NCI-H226 (cell line): ENCODE measurements around the gene PHRF1.

ENCODE experiments used
- DNase-seq: peaks from one replicate; pipeline ENCODE4 v3.0.0-alpha.2; 2015

Gene PHRF1

DNA sequence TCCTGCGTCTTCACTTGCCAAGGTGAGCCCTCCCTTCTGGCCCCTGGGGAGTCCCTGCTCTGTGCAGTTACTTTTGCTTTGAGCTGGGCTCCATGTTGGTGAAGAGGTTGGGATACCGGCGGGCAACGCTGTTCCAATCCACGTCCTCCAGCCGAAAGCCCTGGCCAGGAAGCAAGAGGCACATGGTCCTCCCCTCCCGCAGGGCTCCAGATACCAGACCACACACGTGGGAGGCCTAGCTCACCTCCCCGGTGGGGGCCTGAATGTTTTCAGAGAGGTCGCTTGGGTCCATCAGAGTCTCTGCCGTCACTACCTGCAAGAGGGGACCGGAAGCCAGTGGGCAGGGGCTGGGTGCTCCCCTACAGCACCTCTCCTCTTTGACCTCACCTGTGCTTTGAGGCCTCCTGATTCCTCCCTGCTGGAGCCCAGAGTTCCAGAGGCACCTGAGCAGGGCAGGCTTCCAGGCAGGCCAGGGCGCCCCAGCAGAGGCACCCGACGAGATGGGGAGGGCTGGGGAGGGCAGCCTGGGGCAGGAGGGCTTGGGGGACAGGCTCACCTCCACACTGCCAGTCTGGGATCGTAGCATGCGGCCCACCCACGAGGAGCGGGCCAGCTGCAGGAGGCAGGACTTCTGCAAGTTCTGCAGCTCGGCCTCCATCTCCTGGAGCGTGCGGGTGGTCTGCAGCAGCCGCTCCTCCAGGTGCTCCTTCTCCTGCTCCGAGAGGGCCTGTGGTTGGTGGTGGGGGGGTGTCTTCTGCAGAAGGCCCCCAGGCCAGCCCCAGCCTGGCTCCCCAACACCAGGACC lies 18.7 kb upstream of the PHRF1 start:
- DNase-seq: no peak

DNA sequence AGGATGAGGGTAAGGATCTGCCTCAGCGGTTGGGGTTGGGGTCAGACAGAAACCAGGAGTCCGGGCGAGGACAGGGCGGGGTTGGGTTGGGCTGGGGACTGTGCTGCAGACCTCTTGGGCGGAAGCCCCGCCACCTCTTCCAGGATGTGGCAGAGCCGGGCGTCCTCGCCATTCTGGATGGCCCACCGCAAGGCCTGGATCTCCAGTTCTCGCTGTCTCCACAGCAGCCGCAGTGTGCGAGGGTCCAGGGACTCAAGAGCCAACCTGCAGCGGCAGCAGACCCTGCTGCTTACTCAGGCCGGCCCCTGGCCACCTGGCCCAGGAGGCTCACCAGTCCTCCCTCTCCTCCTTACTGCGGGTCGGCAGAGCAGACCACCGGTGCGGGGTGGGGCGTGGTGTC lies 17.8 kb upstream of the PHRF1 start:
- DNase-seq: no peak

DNA sequence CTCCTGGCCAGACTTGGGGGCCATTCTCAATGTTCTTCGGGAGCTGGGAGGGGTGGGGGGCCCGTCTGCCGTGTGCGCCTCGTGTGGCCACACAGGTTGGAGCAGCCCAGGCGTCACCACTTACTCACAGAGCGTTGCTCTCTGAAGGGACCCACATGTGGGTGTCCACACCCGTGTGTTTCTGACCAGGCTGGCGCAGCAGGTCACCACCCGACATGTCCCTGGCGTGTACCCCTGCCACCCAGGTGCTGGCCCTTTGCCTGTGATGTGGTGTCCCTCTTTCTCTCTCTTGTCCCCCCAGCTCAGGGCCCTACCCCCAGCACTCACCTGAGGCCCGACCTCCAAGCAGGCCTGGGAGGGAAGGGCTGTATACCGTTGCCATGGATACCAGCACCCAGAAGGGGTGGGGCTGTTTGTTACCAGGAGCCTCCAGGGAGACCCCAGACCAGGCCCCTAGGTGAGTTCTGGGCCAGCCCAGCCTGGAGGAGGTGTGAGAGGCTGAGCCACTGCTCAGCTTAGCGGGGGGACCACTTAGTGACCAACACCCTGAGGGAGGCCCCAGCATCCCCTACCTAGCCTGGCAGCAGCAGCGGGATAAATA lies 17.1 kb upstream of the PHRF1 start:
- DNase-seq: no peak

DNA sequence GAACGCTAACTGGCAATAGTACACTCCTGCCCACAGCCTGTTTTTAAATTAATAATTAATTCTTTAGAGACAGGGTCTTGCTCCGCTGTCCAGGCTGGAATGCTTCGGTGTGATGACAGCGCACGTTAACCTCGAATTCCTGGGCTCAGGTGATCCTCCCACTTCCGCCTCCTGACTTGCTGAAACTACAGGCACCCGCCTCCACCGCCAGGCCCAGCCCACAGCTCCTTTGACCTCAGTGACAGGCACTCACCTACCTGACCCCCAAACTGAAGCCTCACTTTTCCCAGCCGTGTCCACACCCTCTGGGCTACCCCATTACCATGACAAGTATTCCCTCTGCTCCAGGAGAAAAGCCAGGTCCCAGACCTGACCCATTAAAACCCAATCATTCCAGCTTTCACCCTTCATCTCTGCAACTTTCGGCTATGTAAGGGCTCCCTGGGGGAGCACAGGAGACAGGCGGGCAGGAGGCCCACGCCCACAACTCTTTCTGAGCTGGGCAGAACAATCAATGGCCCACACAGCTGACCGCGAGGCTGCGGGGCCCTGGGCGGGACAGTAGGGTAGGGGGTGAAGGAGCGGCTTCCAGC lies 16.5 kb upstream of the PHRF1 start:
- peak; percentile 9 for DNase-seq

DNA sequence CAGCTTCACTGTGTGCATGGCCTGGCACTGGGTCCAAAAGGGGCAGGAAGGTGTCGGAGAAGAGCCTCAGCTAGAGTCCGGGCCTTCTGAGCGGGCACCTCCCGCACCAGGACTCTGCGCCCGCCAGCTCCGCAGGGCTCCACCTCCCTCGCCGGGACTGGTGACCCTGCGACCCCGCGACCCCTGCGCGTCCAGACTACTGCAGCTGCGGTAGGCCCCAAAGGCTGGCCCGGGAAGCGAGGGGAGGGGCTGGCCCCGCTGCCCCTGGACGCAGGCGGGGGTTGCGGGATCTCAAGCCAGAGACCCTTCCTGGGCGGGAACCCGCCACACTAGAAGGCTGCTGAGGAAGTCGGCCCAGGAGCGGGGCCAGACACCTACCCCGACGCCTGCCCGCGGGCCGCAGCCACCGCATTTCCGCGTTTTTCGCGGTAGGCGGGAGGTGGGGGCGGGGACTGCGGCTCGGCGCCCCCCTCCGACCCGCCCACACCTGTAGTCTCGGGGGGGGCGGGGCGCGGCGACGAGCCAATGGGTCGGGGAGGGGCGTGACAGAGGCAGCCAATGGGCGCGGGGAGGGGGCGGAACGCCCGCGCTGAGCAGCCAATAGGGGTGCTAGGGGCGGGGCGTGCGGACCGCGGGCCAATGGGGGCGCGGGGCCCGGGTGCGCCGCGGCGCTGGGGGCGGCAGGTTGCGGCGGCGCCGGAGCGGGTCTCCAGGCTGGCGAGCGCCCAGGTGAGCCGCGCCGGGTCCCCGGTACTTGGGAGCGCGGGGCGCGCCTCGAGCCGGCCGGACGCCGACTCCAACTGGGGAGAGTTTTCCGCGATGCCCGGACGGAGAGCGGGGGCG lies 15.7 kb upstream of the PHRF1 start, which contains the start of the genes LMNTD2 and RASSF7:
Gene LMNTD2, minus strand, starts transcription at position 434 of the 843 bp plus-strand sequence. Its CDS starts 22 bp downstream, at position 412.
Gene RASSF7, plus strand, starts transcription at position 666 of the 843 bp plus-strand sequence. CDS start 799 bp downstream, outside the sequence.
- DNase-seq: peak; percentile 80

DNA sequence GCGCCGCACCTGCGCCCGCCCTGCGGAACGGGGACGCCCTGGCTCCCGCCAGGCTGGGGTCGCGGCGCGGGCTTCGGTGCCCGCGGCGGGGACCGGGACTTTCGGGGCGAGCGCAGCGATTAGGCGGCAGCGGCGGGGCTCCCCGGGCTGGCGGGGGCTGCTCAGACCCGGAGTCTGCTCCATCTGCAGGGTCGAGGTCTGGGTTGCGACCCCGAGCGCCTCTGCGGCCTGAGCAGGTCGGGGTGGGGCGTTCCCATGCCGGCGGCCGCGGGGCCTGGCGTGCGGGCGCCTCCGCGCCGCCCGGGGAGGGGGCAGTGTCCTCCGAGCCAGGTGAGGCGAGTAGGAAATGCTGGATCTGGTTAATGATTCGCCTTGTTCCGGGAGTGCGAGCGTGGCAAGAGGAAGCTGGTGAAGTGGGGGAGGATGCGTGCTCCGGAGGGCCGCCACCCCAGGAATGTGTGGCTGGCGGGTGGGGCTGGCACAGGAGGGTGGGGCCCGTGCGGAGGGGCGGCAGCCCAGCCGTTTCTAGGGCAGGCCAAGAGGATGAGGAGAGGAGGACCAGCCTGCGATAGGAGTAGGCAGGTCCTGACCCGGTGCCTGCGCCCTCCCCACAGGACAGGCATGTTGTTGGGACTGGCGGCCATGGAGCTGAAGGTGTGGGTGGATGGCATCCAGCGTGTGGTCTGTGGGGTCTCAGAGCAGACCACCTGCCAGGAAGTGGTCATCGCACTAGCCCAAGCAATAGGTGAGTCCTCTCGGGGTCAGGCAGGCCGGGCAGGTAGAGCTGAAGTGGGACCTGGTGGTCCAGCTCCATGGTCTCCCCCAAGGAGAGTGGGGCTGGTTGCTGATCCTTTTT lies 14.9 kb upstream of the PHRF1 start:
- peak; percentile 92 for DNase-seq

DNA sequence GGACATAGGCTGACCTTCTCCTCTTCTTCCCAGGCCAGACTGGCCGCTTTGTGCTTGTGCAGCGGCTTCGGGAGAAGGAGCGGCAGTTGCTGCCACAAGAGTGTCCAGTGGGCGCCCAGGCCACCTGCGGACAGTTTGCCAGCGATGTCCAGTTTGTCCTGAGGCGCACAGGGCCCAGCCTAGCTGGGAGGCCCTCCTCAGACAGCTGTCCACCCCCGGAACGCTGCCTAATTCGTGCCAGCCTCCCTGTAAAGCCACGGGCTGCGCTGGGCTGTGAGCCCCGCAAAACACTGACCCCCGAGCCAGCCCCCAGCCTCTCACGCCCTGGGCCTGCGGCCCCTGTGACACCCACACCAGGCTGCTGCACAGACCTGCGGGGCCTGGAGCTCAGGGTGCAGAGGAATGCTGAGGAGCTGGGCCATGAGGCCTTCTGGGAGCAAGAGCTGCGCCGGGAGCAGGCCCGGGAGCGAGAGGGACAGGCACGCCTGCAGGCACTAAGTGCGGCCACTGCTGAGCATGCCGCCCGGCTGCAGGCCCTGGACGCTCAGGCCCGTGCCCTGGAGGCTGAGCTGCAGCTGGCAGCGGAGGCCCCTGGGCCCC lies 14.1 kb upstream of the PHRF1 start:
- peak; percentile 0 for DNase-seq

DNA sequence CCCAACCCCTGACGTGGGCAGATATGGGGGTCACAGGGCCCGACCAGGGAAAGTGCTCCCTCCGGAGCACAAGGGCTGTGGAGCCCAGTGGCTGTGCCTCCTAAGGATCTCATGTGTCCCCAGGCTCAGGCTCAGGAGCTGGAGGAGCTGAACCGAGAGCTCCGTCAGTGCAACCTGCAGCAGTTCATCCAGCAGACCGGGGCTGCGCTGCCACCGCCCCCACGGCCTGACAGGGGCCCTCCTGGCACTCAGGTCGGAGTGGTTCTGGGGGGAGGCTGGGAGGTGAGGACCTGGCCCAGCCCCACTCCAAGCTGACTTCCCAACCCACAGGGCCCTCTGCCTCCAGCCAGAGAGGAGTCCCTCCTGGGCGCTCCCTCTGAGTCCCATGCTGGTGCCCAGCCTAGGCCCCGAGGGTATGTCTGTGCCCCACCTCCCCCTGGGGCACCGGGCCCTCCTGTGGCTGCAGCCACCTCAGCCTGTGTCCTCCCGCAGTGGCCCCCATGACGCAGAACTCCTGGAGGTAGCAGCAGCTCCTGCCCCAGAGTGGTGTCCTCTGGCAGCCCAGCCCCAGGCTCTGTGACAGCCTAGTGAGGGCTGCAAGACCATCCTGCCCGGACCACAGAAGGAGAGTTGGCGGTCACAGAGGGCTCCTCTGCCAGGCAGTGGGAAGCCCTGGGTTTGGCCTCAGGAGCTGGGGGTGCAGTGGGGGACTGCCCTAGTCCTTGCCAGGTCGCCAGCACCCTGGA lies 13.0 kb upstream of the PHRF1 start:
- no peak for DNase-seq

DNA sequence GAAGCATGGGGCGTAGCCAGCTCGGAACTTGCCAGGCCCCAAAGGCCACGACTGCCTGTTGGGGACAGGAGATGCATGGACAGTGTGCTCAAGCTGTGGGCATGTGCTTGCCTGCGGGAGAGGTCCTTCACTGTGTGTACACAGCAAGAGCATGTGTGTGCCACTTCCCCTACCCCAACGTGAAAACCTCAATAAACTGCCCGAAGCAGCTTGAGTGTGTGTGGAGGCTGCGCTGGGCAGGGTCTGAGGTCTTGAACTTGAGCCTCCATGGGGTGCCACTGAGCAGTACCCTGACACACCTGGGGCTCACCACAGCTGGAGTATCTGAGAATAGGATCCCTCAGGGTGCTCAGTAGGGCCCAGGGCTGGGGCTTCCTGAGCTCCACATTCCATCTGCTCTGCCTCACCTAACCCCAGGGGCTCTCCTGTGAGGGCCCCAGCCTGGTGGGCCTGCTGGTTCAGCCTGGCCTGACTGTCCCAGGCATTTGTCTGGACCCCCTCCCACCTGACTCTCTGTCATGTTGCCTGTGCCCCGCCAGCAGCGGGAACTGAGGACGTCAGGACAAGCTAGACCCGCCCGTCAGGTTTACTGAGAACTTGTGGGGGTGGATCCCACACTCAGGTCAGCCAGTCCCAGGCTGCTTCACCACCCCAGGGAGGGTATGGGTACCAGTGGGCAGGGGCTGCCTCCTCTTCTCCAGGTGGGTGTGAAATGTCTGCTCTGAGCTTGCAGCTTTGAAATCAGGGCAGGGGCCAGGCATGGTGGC lies 12.3 kb upstream of the PHRF1 start:
- DNase-seq: no peak

DNA sequence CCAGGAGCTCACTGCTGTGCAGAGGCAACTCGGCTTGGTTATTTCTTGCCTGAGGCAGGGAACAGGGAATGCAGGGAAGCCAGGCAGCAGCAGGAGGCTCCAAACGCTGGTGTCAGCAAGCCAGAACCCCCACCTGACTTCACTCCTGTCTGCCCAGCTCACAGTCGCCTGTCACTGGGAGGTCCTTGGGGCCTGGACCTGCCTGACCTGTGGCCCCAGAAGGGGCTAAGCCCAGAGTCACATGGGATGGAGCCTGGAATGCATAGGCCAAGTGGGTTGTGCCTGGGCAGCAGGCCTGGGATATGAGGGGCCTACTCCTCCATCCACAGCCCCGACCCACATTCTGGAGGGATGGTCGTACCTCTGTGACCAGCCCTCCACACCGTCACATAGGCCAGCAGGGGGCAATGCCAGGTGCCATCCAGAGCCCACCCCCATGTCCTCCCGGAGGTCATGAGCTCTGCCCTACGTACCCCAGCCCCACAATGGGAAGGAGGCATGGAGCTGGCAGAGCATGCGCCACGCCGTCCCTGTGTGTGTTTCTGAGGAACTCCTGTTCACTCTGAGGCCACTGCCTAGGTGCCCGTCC lies 10.3 kb upstream of the PHRF1 start:
- peak; percentile 43 for DNase-seq

DNA sequence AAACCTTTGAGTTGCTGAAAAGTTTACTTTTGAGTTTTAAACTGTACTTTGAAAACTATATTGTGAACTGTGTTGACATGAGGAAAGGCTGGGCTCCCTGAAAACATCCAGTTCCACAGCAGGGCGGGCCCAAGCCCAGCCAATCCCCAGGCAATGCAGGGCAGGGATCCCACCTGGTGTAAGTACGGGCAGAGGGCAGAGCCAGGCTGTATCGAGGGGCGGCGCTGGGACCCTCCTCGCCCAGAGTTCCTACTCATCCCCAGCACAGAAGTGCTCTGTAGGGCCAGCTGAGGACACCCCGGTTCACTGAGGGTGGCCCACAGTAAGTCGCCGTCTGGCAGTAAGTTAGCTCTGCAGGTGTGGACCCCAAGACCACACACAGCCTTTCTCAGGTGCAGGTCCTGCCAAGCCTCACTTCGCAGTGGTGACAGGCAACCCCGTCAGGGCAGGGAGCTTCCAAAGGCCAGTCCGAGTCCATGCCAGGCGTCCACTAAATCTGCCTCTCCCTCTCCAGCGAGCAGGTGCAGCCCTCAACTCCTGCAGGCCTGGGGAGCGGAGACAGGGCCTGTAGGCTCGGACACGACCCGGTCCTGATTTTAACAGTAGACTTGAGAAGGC lies 9.2 kb upstream of the PHRF1 start:
- peak; percentile 1 for DNase-seq

DNA sequence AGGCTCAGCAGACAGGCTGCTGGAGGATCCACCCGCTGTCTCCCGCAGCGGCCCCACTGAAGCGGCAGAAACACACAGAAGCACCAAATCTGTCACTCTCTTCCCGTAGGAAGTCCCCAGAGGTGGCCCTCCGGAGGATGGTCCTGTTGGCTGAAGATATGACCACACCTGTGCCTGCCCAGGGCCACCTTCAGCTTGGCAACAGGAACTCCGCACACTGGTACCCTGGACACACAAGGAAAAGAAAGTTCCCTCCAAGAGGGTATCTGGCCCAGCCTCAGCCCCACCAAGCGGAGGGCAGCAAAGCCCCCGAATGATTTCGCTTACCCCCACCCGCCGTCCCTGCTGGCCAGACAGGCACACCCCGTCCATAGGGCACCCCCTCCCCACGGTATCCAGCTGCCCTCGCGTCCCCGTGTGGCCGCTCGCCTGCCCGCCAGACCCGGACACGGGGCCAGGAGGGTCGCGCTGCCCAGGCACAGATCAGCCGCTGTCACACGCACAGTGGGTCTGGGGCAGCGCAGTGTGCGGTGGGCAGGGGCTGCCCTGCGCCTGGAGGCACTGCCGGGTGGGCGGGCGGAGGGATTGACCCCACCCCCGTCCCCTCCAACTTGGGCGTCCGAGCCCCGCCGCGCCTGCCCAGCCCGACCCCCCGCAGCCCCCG lies 8.5 kb upstream of the PHRF1 start:
- DNase-seq: peak; percentile 0

DNA sequence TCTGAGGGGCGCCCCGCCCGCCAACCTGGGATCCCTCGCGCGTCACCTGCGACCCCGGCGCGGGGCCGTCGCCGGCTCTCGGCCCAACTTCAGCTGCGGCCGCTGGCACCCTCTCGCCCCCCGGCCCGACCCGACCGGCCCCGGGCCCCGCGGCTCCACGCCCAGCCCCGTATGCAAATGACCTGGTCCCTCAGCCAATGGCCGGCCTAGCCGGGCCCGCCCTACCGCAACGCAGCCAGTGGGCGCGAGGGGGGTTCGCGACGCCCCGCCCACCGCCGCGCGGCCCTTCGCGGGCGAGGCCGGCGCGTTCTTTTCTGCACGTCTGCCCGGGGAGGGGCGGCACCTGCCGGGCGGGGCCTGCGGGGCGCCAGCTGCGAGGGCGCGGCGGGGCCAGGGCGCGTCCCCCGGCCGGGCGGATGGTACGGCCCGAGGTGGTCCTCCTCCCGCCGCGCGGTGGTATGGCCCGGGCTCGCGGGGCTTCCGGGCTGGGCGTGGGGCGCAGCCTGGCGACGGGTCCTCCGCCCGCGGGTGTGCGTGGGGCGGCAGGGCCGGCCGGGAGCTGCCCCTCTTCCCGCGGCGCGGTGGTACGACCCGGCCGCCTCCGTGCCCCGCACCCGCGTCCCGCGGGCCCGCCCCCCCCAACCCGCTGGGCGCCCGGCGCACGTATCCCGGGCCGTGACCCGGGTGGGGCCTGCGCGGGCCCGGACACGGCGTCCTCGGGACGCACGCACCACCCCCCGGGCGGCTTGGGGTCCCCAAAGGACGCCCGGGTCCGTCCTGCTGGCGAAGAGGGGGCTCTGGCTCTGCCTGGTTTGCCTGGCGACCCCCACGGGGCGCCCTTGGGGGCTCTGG lies 7.7 kb upstream of the PHRF1 start:
- peak; percentile 92 for DNase-seq

DNA sequence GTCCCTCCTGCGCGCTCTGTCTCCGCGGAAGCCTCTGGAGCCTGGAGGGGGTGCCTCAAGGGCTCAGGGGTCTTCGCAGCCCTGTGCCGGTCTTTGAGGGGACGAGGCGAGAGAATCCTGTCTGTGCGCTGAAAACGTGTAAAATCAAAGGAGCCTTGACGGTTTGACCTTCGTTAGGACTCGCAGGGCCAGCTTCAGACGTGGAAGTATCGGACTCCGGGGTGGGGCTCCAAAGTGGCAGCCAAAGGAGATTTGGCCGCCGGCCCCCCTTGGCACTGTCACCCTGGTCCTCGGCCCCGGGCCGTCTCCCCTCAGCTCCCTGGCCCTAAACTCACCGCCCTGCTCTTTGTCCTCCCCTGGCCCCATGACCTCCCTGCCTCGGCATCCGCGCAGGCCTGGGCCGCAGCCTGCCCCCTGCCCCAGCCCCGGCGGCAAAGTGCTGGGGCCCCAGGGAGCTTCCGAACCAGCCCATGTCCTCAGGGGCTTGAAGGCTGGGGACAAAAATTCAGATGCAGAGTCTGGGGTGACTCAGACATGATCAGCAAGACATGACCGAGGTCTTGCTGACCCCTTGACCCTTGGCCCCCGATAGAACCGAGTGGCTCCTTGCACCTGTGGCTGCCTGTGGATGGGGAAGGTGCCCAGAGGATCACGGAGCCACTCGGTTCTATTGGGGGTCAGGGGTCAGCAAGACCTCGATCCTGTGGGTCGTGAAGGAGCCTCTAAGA lies 6.9 kb upstream of the PHRF1 start:
- DNase-seq: no peak

DNA sequence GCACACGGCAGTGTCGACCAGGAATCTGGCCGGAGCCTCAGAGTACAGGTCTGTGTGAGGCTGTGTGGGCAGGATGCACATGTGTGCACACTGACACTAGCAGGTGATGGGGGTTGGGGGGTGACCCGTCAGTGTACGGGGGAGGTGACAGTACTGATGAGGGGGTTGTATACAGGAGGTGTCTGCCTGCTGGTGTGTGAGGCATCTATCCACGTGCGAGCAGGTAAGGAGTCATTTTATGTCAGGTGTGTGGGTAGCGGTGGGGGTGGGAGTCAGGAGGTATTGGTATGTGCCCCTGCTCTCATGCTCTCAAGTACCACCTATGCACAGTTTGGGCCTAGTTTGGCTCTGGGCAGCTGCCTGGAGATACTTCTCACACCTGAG lies 4.5 kb upstream of the PHRF1 start:
- no peak for DNase-seq

DNA sequence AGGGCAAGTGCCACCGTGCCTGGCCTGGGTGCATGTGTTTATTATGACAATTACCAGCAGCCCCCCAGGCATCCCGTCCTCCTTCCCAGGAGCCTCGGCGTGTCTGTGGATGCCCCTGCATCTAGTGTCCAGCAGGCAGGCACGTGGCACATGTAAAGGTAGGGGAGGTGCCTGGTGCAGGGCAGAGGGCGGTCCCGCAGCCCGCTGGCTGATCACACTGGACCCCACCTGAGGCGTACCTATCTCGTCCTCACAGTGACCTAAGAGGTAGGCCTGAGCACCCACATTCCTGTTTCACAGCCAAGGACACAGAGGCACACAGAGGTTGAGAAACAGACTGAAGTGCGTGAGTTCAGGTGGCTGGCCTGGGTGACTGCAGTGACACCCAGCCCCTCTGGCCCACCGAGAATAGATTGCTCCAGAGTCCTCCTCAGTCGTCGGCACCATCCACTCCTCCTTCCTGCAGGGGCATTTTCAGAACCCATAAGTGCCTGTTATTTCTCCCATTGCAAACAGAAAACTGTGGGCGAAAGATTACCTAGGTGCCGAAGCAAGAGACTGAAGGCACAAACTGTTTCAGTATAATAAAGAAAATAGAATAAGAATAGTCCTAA lies 3.0 kb upstream of the PHRF1 start:
- DNase-seq: no peak
